Rectal smooth muscle tissue (tissue), 1 donor: Measurements from ENCODE around the gene AQP5.

Experiments used
- H3K27ac ChIP-seq: one replicate; pipeline ENCODE4 v1.7.0; 2013; ENCODE audit warnings: low read depth, low read length, inconsistent platforms
- H3K27me3 ChIP-seq: one replicate; pipeline ENCODE4 v1.7.0; 2013; ENCODE audit warnings: low read length; ENCODE audit not compliant: control insufficient read depth, insufficient read depth
- H3K36me3 ChIP-seq: one replicate; pipeline ENCODE4 v1.7.0; 2013; ENCODE audit warnings: low read length; ENCODE audit not compliant: control insufficient read depth, insufficient read depth
- H3K4me1 ChIP-seq: one replicate; pipeline ENCODE4 v1.7.0; 2013; ENCODE audit warnings: low read length; ENCODE audit not compliant: control insufficient read depth, insufficient read depth
- H3K4me3 ChIP-seq: one replicate; pipeline ENCODE4 v1.7.0; 2013; ENCODE audit warnings: low read length
- H3K9ac ChIP-seq: one replicate; pipeline ENCODE4 v1.7.0; 2013; ENCODE audit warnings: low read length

Gene AQP5

GRCh38 chr12:49966511-49967041 lies 4.9 kb downstream of the AQP5 start:
- no peak overlapping the region for H3K27ac ChIP-seq
- no peak overlapping the region for H3K9ac ChIP-seq
- H3K4me1 ChIP-seq = no peaks in the 10 kb centered on the region
- H3K27me3 ChIP-seq = peaks cover 3% of the 10 kb centered on the region
- H3K36me3 ChIP-seq = no peaks in the 10 kb centered on the region
- H3K4me3 ChIP-seq = no peak overlapping the region

- Histone ChIP-seq H3K36me3 (no peaks in the 10 kb centered on the region), H3K27me3 (peaks cover 3% of the 10 kb centered on the region), H3K27ac (no peak overlapping the region), H3K4me1 (no peaks in the 10 kb centered on the region), H3K4me3 (peak overlapping the region; percentile 50), H3K9ac (no peak overlapping the region)
These were observed 5.5 kb downstream of the AQP5 start for GRCh38 chr12:49967042-49967776.

GRCh38 chr12:49967777-49968250 lies 6.1 kb downstream of the AQP5 start:
- peaks cover 3% of the 10 kb centered on the region for H3K27me3 ChIP-seq
- no peak overlapping the region for H3K27ac ChIP-seq
- H3K4me3 ChIP-seq = peak overlapping the region; percentile 50

GRCh38 chr12:49968471-49968870 lies 6.8 kb downstream of the AQP5 start:
- H3K27ac ChIP-seq = no peak overlapping the region

More at GRCh38 chr12:49967777-49968250, 6.1 kb downstream of the AQP5 start:
- no peaks in the 10 kb centered on the region for H3K36me3 ChIP-seq
- no peak overlapping the region for H3K9ac ChIP-seq
- H3K4me1 ChIP-seq = no peaks in the 10 kb centered on the region

GRCh38 chr12:49969027-49969426 lies 7.4 kb downstream of the AQP5 start:
- Histone ChIP-seq H3K36me3 (no peaks in the 10 kb centered on the region), H3K27ac (no peak overlapping the region), H3K27me3 (peaks cover 3% of the 10 kb centered on the region), H3K4me3 (no peak overlapping the region), H3K4me1 (no peaks in the 10 kb centered on the region), H3K9ac (no peak overlapping the region)

More at GRCh38 chr12:49968471-49968870, 6.8 kb downstream of the AQP5 start:
- no peak overlapping the region for H3K4me3 ChIP-seq
- H3K27me3 ChIP-seq = peaks cover 3% of the 10 kb centered on the region
- H3K9ac ChIP-seq = no peak overlapping the region
- no peaks in the 10 kb centered on the region for H3K36me3 ChIP-seq
- H3K4me1 ChIP-seq = no peaks in the 10 kb centered on the region

GRCh38 chr12:49969651-49970429 lies 8.2 kb downstream of the AQP5 start:
- no peaks in the 10 kb centered on the region for H3K36me3 ChIP-seq
- no peak overlapping the region for H3K9ac ChIP-seq
- H3K4me3 ChIP-seq = no peak overlapping the region
- peaks cover 3% of the 10 kb centered on the region for H3K27me3 ChIP-seq
- no peak overlapping the region for H3K27ac ChIP-seq
- H3K4me1 ChIP-seq = peaks cover 6% of the 10 kb centered on the region

GRCh38 chr12:49970658-49971057 lies 9.0 kb downstream of the AQP5 start:
- Histone ChIP-seq H3K4me1 (peaks cover 10% of the 10 kb centered on the region), H3K27me3 (peaks cover 3% of the 10 kb centered on the region), H3K4me3 (no peak overlapping the region), H3K36me3 (no peaks in the 10 kb centered on the region), H3K27ac (no peak overlapping the region), H3K9ac (no peak overlapping the region)

GRCh38 chr12:49971141-49971540 lies 9.5 kb downstream of the AQP5 start:
- no peak overlapping the region for H3K4me3 ChIP-seq
- peaks cover 10% of the 10 kb centered on the region for H3K4me1 ChIP-seq
- H3K36me3 ChIP-seq = no peaks in the 10 kb centered on the region
- peaks cover 3% of the 10 kb centered on the region for H3K27me3 ChIP-seq
- no peak overlapping the region for H3K27ac ChIP-seq
- H3K9ac ChIP-seq = no peak overlapping the region

- no peak overlapping the region for H3K4me3 ChIP-seq
- H3K4me1 ChIP-seq = peaks cover 10% of the 10 kb centered on the region
- H3K27me3 ChIP-seq = peaks cover 3% of the 10 kb centered on the region
- H3K9ac ChIP-seq = no peak overlapping the region
- H3K36me3 ChIP-seq = no peaks in the 10 kb centered on the region
- H3K27ac ChIP-seq = no peak overlapping the region
These were observed 10.5 kb downstream of the AQP5 start for GRCh38 chr12:49972129-49972528.

GRCh38 chr12:49972641-49973360 lies 11.1 kb downstream of the AQP5 start, which contains the start of gene AQP6:
TSS of gene AQP6 (plus strand) at chr12:49972947. CDS start at chr12:49973174, 227 bp downstream.
- H3K4me1 ChIP-seq = peaks cover 10% of the 10 kb centered on the region
- H3K9ac ChIP-seq = no peak within 1 kb of the TSS
- H3K4me3 ChIP-seq = no peak within 1 kb of the TSS
- H3K36me3 ChIP-seq = no peaks in the 10 kb centered on the region
- H3K27me3 ChIP-seq = peaks cover 3% of the 10 kb centered on the region
- no peak within 1 kb of the TSS for H3K27ac ChIP-seq

- Histone ChIP-seq H3K4me3 (no peak overlapping the region), H3K4me1 (peaks cover 10% of the 10 kb centered on the region), H3K27me3 (peaks cover 3% of the 10 kb centered on the region), H3K9ac (no peak overlapping the region), H3K36me3 (no peaks in the 10 kb centered on the region), H3K27ac (no peak overlapping the region)
These were observed 11.7 kb downstream of the AQP5 start for GRCh38 chr12:49973361-49973830.

- no peak overlapping the region for H3K4me3 ChIP-seq
- peaks cover 10% of the 10 kb centered on the region for H3K4me1 ChIP-seq
- peak overlapping the region; percentile 35 for H3K27ac ChIP-seq
- H3K9ac ChIP-seq = no peak overlapping the region
- peaks cover 3% of the 10 kb centered on the region for H3K27me3 ChIP-seq
- H3K36me3 ChIP-seq = no peaks in the 10 kb centered on the region
These were observed 12.6 kb downstream of the AQP5 start for GRCh38 chr12:49974231-49974675.
